Stimulated activated CD4-positive, alpha-beta T cell treated with anti-CD3 and anti-CD28 coated beads, Interleukin-1b, Interleukin-23, amount 100 ng/mL, for 4 hours (primary cell): ENCODE measurements around the gene CNTN5.

Experiments
- DNase-seq, 2 donors: peaks; one replicate each; pipeline ENCODE4 v3.0.0-alpha.2; 2020; ENCODE audit warnings: low read depth in 2 of 2

The CNTN5 gene

GRCh38 chr11:99631618-99632017 is 610.9 kb downstream of the CNTN5 start:
- no peak for DNase-seq

- no peak for DNase-seq
These were observed 612.2 kb downstream of the CNTN5 start for GRCh38 chr11:99632969-99633368.

GRCh38 chr11:99634581-99634980 is 613.8 kb downstream of the CNTN5 start:
- DNase-seq = no peak

- no peak for DNase-seq
These were observed 617.4 kb downstream of the CNTN5 start for GRCh38 chr11:99638073-99638553.

GRCh38 chr11:99640671-99641070 is 619.9 kb downstream of the CNTN5 start:
- DNase-seq = no peak

- no peak for DNase-seq
These were observed 625.2 kb downstream of the CNTN5 start for GRCh38 chr11:99645934-99646333.

GRCh38 chr11:99670067-99670676 is 649.4 kb downstream of the CNTN5 start:
- DNase-seq = no peak

GRCh38 chr11:99671808-99672409 is 651.2 kb downstream of the CNTN5 start:
- DNase-seq = no peak

- DNase-seq = no peak
These were observed 655.5 kb downstream of the CNTN5 start for GRCh38 chr11:99676292-99676691.

- no peak for DNase-seq
These were observed 661.4 kb downstream of the CNTN5 start for GRCh38 chr11:99682171-99682570.

- no peak for DNase-seq
These were observed 661.9 kb downstream of the CNTN5 start for GRCh38 chr11:99682646-99683045.

- DNase-seq = no peak
These were observed 663.2 kb downstream of the CNTN5 start for GRCh38 chr11:99683933-99684332.

GRCh38 chr11:99686838-99687237 is 666.1 kb downstream of the CNTN5 start:
- DNase-seq = no peak

GRCh38 chr11:99687320-99687719 is 666.6 kb downstream of the CNTN5 start:
- no peak for DNase-seq

- DNase-seq = no peak
These were observed 673.3 kb downstream of the CNTN5 start for GRCh38 chr11:99693941-99694492.

- no peak for DNase-seq
These were observed 674.4 kb downstream of the CNTN5 start for GRCh38 chr11:99695106-99695505.

- DNase-seq = no peak
These were observed 686.1 kb downstream of the CNTN5 start for GRCh38 chr11:99706848-99707247.

GRCh38 chr11:99708928-99709672 is 688.4 kb downstream of the CNTN5 start:
- no peak for DNase-seq

- no peak for DNase-seq
These were observed 695.6 kb downstream of the CNTN5 start for GRCh38 chr11:99716302-99716701.

- DNase-seq = no peak
These were observed 697.5 kb downstream of the CNTN5 start for GRCh38 chr11:99718291-99718690.

GRCh38 chr11:99739464-99740089 is 718.8 kb downstream of the CNTN5 start:
- DNase-seq = no peak

- no peak for DNase-seq
These were observed 721.8 kb downstream of the CNTN5 start for GRCh38 chr11:99742501-99742900.
